AG09319 (cell line): ENCODE measurements around the gene FBXO8.

Experiments
- DNase-seq: peaks from one replicate; pipeline ENCODE4 v3.0.0-alpha.2; 2010; ENCODE audit warnings: low read depth; ENCODE audit errors: extremely low read depth
- TF ChIP-seq, protein P1 (sequence below): IDR thresholded peaks from 2 replicates; pipeline ENCODE4 v1.5.1; 2011; ENCODE audit warnings: low read depth, mild to moderate bottlenecking, inconsistent platforms, low read length, moderate library complexity

The FBXO8 gene

DNA sequence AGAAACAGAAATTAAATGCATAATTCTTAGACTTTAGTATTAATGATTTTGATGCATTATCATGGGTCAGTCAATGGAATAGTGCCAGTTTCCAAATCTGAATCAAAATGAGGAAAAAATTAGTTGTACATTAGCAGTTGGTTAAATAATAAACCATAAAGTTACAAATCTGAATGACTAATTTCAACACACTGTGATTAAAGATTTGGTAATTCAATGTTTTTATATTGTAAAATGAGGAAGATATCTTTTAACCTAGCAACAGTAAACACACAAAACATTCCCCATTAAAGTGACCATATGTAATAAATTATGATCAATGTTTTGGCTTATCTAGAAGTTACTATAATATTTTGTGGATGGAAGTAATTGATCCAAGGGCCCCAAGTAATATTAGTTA, 1.6 kb downstream of the FBXO8 start:
- TF ChIP-seq, protein P1, sequence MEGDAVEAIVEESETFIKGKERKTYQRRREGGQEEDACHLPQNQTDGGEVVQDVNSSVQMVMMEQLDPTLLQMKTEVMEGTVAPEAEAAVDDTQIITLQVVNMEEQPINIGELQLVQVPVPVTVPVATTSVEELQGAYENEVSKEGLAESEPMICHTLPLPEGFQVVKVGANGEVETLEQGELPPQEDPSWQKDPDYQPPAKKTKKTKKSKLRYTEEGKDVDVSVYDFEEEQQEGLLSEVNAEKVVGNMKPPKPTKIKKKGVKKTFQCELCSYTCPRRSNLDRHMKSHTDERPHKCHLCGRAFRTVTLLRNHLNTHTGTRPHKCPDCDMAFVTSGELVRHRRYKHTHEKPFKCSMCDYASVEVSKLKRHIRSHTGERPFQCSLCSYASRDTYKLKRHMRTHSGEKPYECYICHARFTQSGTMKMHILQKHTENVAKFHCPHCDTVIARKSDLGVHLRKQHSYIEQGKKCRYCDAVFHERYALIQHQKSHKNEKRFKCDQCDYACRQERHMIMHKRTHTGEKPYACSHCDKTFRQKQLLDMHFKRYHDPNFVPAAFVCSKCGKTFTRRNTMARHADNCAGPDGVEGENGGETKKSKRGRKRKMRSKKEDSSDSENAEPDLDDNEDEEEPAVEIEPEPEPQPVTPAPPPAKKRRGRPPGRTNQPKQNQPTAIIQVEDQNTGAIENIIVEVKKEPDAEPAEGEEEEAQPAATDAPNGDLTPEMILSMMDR: no peak
- DNase-seq: no peak

DNA sequence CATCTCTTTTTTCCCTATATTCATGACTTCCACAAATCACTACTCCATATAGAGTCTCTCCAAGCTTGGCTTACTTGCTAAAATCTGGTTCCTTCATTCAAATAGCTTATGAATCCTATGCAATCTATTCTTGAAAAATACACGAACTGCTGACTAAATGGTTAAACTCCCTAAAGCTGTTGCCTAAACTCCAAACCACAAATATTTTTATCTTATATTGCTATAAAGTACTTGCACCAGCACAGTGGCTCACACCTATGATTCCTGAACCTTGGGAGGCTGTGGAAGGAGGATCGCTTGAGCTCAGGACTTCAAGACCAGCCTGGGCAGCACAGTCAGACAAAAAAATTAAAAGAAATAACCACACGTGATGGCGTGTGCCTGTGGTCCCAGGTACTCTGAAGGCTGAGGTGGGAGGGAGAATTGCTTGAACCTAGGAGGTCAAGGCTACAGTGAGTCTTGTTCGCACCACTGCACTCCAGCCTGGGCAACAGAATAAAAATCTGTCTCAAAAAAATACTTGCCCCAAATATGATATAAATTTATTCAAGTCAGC, 2.2 kb downstream of the FBXO8 start:
- TF ChIP-seq, protein P1: no peak
- DNase-seq: no peak

DNA sequence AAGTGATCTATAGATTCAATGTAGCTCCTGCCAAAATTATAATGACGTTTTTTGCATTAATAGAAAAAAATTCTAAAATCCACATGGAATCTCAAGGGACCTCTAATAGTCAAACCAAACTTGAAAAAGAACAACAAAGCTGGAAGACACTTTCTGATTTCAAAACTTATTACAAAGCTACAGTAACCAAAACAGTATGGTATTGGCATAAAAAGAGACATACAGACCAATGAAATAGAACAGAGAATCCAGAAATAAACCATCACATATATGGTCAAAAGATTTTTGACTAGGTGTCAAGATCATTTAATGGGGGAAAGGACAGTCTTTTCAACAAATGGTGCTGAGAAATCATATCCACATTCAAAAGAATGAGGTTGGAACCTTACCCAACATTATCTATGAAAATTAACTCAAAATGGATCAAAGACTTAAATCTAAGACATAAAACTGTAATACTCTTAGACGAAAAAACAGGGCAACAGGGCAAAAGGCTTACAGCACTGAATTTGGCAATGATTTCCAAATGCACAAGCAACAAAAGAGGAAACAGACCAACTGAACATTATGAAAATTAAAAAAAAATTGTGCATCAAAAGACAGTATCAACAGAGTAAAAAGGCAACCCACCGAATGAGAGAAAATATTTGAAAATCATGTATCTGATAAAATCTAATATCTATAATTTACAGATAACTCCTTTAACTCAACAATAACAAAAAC, 3.9 kb downstream of the FBXO8 start:
- DNase-seq: no peak
- TF ChIP-seq, protein P1: no peak

- no peak for DNase-seq
- TF ChIP-seq, protein P1: no peak
These were observed 5.0 kb downstream of the FBXO8 start for GRCh38 chr4:174278467-174278866.

DNA sequence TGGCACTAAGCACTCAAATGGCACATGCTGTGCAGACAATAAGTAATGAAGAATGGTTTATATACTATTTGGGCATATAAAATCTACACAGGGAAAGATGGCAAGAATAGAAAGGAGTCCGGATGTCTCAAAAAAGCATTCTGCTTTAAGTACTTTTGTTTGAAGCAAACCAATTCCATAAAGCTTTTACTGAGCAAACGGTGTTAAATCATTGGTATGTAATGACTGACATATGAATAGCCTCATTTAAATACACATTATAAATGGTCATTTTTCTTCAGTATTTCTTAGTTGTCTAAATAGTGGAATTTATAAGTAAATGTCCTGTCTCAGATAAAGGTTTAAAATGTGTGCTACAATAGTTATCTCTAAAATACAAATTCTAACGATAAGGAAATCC, 6.0 kb downstream of the FBXO8 start:
- TF ChIP-seq, protein P1: no peak
- DNase-seq: no peak

- no peak for DNase-seq
- TF ChIP-seq, protein P1: no peak
These were observed 8.4 kb downstream of the FBXO8 start for GRCh38 chr4:174275101-174275500.

DNA sequence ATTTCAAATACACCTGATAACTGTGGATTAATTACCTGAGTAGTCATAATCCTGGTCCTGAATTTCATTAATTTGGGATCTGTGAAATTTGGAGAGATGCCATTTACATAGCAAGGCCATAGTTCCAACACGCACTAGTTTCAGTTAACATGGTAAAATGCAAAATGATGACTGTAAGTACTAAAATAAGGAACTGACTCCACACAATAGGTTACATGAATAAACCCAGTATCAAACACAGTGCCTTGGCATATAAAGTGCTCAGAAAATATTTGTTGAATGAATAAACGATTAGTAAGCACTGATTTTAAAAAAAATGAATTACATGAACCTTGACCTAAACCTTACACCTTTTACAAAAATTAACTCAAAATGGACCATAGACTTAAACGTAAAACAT, 9.0 kb downstream of the FBXO8 start:
- no peak for DNase-seq
- TF ChIP-seq, protein P1: no peak
